Lung (tissue), 12 donors: ENCODE measurements around the gene UBE4A. TPM values are rescaled to one million over a fixed set of nuclear protein-coding genes. Genes with fewer than 3 reads are reported as not detected.

Experiments
- ATAC-seq: fragments of 200-7000 bp; cut with Tn5 transposase; one replicate; pipeline ENCODE4 v1.9.1; 2020; ENCODE audit warnings: moderate number of reproducible peaks; ENCODE audit not compliant: insufficient read depth, low FRiP score
- DNase-seq, 3 donors: peaks; one replicate each; pipeline ENCODE4 v3.0.0-alpha.2; 2013 to 2017
- H3K27ac ChIP-seq, 2 donors: one replicate each; pipeline ENCODE4 v1.5.1; 2013; ENCODE audit warnings: mild to moderate bottlenecking in 2 of 2, moderate library complexity in 2 of 2, control low read depth in 1 of 2, inconsistent platforms in 1 of 2, low read depth in 1 of 2, low read length in 1 of 2
- H3K27me3 ChIP-seq, 3 donors: one replicate each; pipeline ENCODE4 v1.5.1; 2013; ENCODE audit warnings: low read length in 2 of 3; ENCODE audit not compliant: control insufficient read depth in 3 of 3, insufficient read depth in 3 of 3
- H3K36me3 ChIP-seq, 4 donors: one replicate each; pipeline ENCODE4 v1.5.1; 2013; ENCODE audit warnings: low read length in 4 of 4, mild to moderate bottlenecking in 1 of 4, moderate library complexity in 1 of 4; ENCODE audit not compliant: control insufficient read depth in 4 of 4, insufficient read depth in 4 of 4
- H3K4me1 ChIP-seq, 5 donors: one replicate each; pipeline ENCODE4 v1.5.1; 2013; ENCODE audit warnings: low read length in 5 of 5, mild to moderate bottlenecking in 2 of 5, moderate library complexity in 1 of 5; ENCODE audit not compliant: control insufficient read depth in 5 of 5, insufficient read depth in 5 of 5
- H3K4me3 ChIP-seq: one replicate; pipeline ENCODE4 v1.5.1; 2013; ENCODE audit warnings: mild to moderate bottlenecking, control low read depth, moderate library complexity
- H3K9ac ChIP-seq, 2 donors: one replicate each; pipeline ENCODE4 v1.5.1; 2013; ENCODE audit warnings: low read length in 2 of 2, control low read depth in 1 of 2; ENCODE audit not compliant: insufficient read depth in 1 of 2
- H3K9me3 ChIP-seq, 4 donors: one replicate each; pipeline ENCODE4 v1.5.1; 2013; ENCODE audit warnings: low read length in 3 of 4, mild to moderate bottlenecking in 1 of 4, moderate library complexity in 1 of 4; ENCODE audit not compliant: control insufficient read depth in 4 of 4, insufficient read depth in 3 of 4
- CTCF ChIP-seq: IDR thresholded peaks from 2 replicates; pipeline ENCODE4 v1.5.1; 2012; ENCODE audit warnings: mild to moderate bottlenecking; ENCODE audit errors: control extremely low read depth, extremely low read depth
- WGBS, 2 donors: extraction: QIAGEN DNeasy Blood & Tissue Kit; methylation state at CpG; one replicate each; pipeline ENCODE4 v1.1.7; 2013; 5-methylcytosine and 5-hydroxymethylcytosine counted together
- polyA plus RNA-seq, 2 donors: library from polyadenylated mRNA; stranded (reverse); fragments of 200-250 nt; gene quantifications; one replicate each; pipeline ENCODE4 v1.2.1, GENCODE V29; 2013
- total RNA-seq, 2 donors: library from RNA; depleted of rRNA in 1 of 2; stranded (reverse); fragments of >200 nt in 1 of 2; gene quantifications; one replicate each; pipeline ENCODE4 v1.2.1, GENCODE V29; 2014 to 2021
- donor health status: control.
- donor health status: control.
- donor health status: Bipolar disorder and iron deficiency.
- donor health status: healthy.
- donor health status: DM: yes; HTN: yes; CAD: no.

UBE4A gene
- total and polyA plus RNA-seq, 4 donors = 14.9 to 53.2 (median 27.8) TPM

GRCh38 chr11:118364956-118365615, 5.7 kb downstream of the UBE4A start:
- WGBS, 2 donors = 93 to 94% methylated on average over 3 of the region's 3 CpGs
- ATAC-seq = no peak
- H3K9ac ChIP-seq = no peak overlapping the region

GRCh38 chr11:118366287-118366686, 6.9 kb downstream of the UBE4A start:
- 84 to 100% methylated on average over 1 of the region's 1 CpG for WGBS, 2 donors
- Histone ChIP-seq H3K4me3 (no peak overlapping the region), H3K27me3 (no peaks in the 10 kb centered on the region), H3K9me3 (no peaks in the 10 kb centered on the region), H3K9ac (no peak overlapping the region), H3K36me3 (peaks cover 22 to 38% (median 33%) of the 10 kb centered on the region in 4 donors), H3K27ac (no peak overlapping the region), H3K4me1 (peaks cover 0 to 12% (median 0%) of the 10 kb centered on the region in 5 donors)
- ATAC-seq (no peak), DNase-seq (no peak)
- TF ChIP-seq CTCF = no peak

More at GRCh38 chr11:118364956-118365615, 5.7 kb downstream of the UBE4A start:
- Histone ChIP-seq H3K36me3 (peaks cover 16 to 29% (median 23%) of the 10 kb centered on the region in 4 donors), H3K27ac (no peak overlapping the region), H3K27me3 (no peaks in the 10 kb centered on the region), H3K9me3 (no peaks in the 10 kb centered on the region), H3K4me1 (peaks cover 0 to 14% (median 2%) of the 10 kb centered on the region in 5 donors), H3K4me3 (no peak overlapping the region)
- no peak for TF ChIP-seq CTCF
- DNase-seq = no peak

- no peak for TF ChIP-seq CTCF
- Histone ChIP-seq H3K9me3 (no peaks in the 10 kb centered on the region), H3K9ac (no peak overlapping the region), H3K27ac (no peak overlapping the region), H3K4me3 (no peak overlapping the region), H3K4me1 (no peaks in the 10 kb centered on the region), H3K36me3 (peaks cover 32 to 66% (median 58%) of the 10 kb centered on the region in 4 donors), H3K27me3 (no peaks in the 10 kb centered on the region)
- WGBS, 2 donors = 95 to 96% methylated on average over 4 of the region's 4 CpGs
- ATAC-seq (no peak), DNase-seq (no peak)
Measured at GRCh38 chr11:118370774-118371173, 11.4 kb downstream of the UBE4A start.
